Fibroblast of skin of back (primary cell): Measurements from ENCODE around the gene NPEPPS.
"Not testable (repeated sequence)": the region's sequence is repeated elsewhere in the genome, so short reads cannot be mapped to it uniquely, and the experiment has no call there.

Source experiments
- DNase-seq: peaks from one replicate; pipeline ENCODE4 v3.0.0-alpha.2; 2013

Gene NPEPPS

DNA sequence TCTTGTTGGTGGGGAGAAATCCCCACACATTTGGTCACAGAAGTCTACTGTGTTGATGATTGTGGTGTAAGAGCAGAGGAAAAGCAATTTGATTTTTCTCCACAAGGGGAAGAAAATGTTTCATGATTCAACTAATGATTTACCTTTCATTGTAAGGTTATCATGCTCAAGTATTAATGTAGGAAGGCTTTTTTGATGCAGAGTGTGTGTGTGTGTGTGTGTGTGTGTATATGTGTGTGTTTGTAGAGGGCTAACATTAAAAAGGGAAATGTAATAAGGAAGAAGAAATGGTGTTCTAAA, 31.4 kb downstream of the NPEPPS start:
- not testable (repeated sequence) for DNase-seq

- not testable (repeated sequence) for DNase-seq
Measured at GRCh38 chr17:47567261-47567660, 36.4 kb downstream of the NPEPPS start.

- not testable (repeated sequence) for DNase-seq
Measured at GRCh38 chr17:47572561-47572960, 41.7 kb downstream of the NPEPPS start.

GRCh38 chr17:47582416-47582815, 51.5 kb downstream of the NPEPPS start:
- DNase-seq: not testable (repeated sequence)

- not testable (repeated sequence) for DNase-seq
Measured at GRCh38 chr17:47586378-47587055, 55.6 kb downstream of the NPEPPS start.

- DNase-seq: not testable (repeated sequence)
Measured at GRCh38 chr17:47593522-47593921, 62.6 kb downstream of the NPEPPS start.

- DNase-seq: no peak
Measured at GRCh38 chr17:47603830-47604597, 73.1 kb downstream of the NPEPPS start.

- DNase-seq: peak; percentile 43
Measured at GRCh38 chr17:47604598-47604927, 73.7 kb downstream of the NPEPPS start.

DNA sequence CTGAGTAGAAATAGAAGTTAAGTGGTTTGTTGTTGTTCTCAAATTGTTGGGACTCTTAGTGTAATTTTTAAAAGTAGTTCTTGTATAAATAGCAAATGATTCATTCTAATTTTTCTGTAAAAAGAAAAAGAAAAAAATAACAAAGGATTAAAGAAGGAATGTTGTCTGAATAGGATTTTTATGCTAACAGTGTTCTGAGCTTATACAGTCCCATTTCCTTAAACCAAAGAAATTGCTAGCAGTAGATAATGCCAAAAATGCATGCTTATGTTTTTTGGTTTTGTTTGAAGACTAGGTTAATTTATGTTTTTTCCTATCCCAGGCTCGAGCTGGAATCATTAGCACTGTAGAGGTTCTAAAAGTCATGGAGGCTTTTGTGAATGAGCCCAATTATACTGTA, 74.1 kb downstream of the NPEPPS start:
- DNase-seq: peak; percentile 57

GRCh38 chr17:47607481-47607880, 76.6 kb downstream of the NPEPPS start:
- DNase-seq: no peak

DNA sequence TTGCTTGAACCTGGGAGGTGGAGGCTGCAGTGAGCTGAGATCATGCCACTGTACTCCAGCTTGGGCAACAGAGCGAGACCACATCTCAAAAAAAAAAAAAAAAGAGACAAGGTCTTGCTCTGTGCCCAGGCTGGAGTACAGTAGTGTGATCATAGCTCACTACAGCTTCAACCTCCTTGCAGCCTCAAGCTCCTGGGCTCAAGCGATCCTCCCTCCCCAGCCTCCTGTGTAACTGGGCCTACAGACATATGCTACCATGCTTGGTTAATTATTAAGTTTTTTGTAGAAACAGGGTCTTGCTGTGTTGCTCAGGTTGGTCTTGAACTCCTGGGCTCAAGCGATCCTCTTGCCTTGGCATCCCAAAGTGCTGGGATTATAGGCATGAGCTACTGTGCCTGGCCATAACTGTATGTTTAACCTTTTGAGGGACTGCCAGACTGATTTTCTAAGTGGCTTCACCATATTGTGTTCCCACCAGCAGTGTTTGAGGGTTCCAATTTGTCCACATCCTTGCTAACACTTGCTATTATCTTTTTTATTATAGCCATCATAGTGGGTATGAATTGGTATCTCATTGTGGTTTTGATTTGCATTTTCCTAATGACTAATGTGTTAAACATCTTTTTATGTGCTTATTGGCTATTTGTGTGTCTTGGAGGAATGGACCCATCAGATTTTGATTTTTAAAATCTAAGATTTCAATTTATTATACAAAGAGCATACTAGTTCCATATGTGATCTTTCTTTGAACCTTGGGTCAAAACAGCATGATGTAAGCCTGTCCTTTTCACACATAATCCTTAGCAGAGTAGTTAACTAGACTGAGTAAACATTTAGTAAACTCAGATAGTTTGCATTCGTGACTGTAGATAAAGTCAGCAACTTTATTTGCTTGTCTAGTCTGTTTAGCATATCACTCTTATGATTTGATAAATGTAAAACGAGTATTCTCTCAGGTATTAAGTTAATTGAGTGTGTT, 80.8 kb downstream of the NPEPPS start:
- peak; percentile 21 for DNase-seq

GRCh38 chr17:47615766-47616424, 85.0 kb downstream of the NPEPPS start:
- DNase-seq: peak; percentile 57

- DNase-seq: peak; percentile 15
Measured at GRCh38 chr17:47618410-47618809, 87.5 kb downstream of the NPEPPS start.

GRCh38 chr17:47620503-47621245, 89.8 kb downstream of the NPEPPS start:
- DNase-seq: no peak

DNA sequence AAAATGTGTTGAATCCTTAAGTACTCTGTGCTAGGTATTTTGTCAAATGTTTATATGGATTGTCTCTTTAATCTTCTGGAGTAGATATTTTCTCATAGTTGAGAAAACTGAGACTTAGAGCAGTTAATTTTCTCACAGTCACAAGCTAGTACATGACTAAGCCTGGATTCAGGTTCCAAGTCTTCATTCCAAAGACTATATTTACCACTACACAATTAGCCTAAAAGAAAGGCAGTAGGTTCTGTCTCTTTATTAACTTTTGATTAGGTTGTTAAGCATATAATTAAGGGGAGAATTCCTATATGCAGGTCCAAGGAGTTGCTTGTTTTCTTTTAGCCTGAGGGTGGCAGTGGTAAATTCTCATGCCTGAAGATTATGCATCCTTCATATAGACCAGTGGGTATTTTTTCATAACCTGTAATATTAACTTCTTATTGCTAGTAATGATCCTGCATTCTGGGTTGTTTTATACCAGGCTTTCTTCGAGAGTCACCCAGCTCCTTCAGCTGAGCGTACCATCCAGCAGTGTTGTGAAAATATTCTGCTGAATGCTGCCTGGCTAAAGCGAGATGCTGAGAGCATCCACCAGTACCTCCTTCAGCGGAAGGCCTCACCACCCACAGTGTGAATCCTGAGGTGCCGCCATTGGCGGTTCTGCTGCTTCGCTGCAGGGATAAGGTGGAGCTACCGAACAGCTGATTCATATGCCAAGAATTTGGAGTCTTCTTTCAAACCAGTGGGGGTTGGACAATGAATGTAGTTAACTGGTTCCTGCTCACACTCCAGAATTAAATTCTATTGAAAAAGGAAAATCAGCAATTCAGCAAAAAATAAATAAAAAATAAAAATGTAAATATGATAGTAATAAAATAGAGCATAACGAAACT, 90.6 kb downstream of the NPEPPS start:
- peak; percentile 94 for DNase-seq

DNA sequence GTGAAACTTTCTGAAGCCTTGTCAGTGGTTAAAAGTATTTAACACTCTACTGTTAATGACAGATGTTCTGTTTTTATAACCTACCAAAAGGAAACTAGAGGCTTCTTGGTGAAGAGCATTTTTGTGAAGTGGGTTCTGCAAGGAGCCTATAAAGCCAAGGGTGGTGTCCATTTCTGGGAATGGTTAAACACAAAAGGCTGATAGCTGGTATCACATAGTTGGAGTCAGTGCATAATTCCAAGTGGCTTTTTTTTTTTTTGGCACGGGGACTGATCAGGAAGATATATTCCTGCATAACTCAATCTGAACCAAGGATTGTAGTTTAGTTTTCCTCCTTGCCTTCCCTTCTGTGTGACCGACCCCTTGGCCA, 91.3 kb downstream of the NPEPPS start:
- DNase-seq: peak; percentile 11

- DNase-seq: no peak
Measured at GRCh38 chr17:47624727-47625068, 93.8 kb downstream of the NPEPPS start.

- no peak for DNase-seq
Measured at GRCh38 chr17:47628014-47628566, 97.2 kb downstream of the NPEPPS start.

GRCh38 chr17:47629826-47630225, 98.9 kb downstream of the NPEPPS start:
- no peak for DNase-seq

DNA sequence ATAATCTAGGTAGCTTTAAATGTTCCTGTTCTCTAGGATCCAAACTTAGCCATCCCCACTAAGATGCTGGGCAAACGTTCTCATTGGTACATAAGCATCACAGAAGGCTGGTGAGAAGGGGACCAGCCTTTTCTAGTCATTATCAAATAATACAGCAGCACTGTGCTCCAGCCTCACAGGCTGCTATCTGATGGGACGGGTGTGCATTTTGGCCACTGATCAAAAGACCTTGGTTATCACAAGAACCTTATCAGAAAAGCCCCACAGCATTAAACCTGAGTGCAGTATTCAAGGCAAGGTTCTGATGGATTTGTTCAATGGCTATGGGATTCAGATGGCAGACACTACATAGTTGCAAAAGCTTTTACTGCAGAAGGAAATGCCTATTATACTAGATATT, 99.7 kb downstream of the NPEPPS start:
- DNase-seq: no peak

GRCh38 chr17:47632991-47633390, 102.1 kb downstream of the NPEPPS start:
- DNase-seq: no peak
